Activated T-cell treated with anti-CD3 and anti-CD28 coated beads, Interleukin-2, amount 50 U/mL, for 4 hours (primary cell): Measurements from ENCODE around the gene FHAD1. TPM values are rescaled to one million over a fixed set of nuclear protein-coding genes. Genes with fewer than 3 reads are reported as not detected.
A peak's percentile ranks its signal among the peaks of the same experiment; 100 is the strongest.

Source experiments
- ATAC-seq, 2 donors: fragments of 200-7000 bp; cut with Tn5 transposase; one replicate each; pipeline ENCODE4 v1.10.0; 2021
- DNase-seq: peaks from one replicate; pipeline ENCODE4 v3.0.0-alpha.2; 2020
- H3K27me3 Mint-ChIP-seq: one replicate; pipeline ENCODE4 v1.8.0; 2021; ENCODE audit warnings: low read depth, mixed read lengths
- H3K36me3 Mint-ChIP-seq: one replicate; pipeline ENCODE4 v1.8.0; 2022; ENCODE audit warnings: mixed read lengths; ENCODE audit not compliant: insufficient read depth
- H3K4me1 Mint-ChIP-seq: one replicate; pipeline ENCODE4 v1.8.0; 2021; ENCODE audit warnings: low read depth, mixed read lengths
- H3K4me3 Mint-ChIP-seq: one replicate; pipeline ENCODE4 v1.8.0; 2021; ENCODE audit warnings: mild to moderate bottlenecking, moderate library complexity, mixed read lengths
- H3K9me3 Mint-ChIP-seq: one replicate; pipeline ENCODE4 v1.8.0; 2021; ENCODE audit warnings: mixed read lengths
- total RNA-seq, 3 donors: library from RNA; stranded (reverse); gene quantifications; one replicate each; pipeline ENCODE4 v1.2.1, GENCODE V29; 2021

FHAD1 gene
- total RNA-seq, 3 donors from 2014 or later: 0.08 to 0.50 (median 0.20) TPM

DNA sequence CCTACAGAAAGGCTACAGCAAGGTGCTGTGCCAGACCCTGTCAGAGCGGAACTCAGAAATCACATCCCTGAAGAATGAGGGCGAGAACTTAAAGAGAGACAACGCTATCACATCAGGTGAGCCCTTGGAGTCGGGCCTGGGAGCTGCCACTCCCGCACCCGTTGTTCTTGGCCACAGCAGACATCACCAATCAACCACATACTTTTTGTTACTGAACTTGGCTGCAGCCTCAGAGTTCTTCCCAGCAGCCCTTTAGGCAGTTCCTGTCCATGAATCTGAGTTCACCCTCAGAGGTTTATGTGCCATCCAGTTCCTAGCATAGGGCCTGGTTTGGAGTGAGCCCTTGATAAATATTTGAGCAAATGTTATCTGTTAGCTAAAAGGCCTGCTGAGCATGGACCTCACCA, 61.6 kb downstream of the FHAD1 start:
- Mint-ChIP-seq H3K27me3 (peaks cover 9% of the 10 kb centered on the region), H3K4me1 (no peaks in the 10 kb centered on the region), H3K36me3 (peaks cover 2% of the 10 kb centered on the region), H3K9me3 (peaks cover 4% of the 10 kb centered on the region), H3K4me3 (no peak overlapping the region)
- DNase-seq (no peak), ATAC-seq (no peak)

DNA sequence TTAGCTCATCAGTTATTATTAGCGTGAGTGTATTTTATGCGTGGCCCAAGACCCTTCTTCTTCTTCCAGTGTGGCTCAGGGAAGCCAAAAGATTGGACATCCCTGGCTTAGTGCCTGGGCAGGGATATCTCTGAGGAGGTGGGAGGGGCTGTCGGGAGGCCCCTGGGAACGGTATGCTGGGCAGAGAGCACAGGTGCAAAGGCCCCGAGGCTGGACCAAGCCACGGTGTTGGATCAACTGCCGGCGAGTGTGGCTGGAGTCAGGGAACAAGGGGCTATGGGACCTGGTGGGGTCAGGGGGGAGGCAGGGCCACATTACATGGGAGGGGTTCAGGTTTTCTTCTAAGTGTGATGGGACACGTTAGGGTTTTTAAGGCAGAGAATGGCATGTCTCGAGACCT, 62.7 kb downstream of the FHAD1 start:
- peaks cover 2% of the 10 kb centered on the region for H3K36me3 Mint-ChIP-seq
- H3K4me1 Mint-ChIP-seq: no peaks in the 10 kb centered on the region
- H3K9me3 Mint-ChIP-seq: peaks cover 4% of the 10 kb centered on the region
- DNase-seq (no peak), ATAC-seq (no peak)
- H3K4me3 Mint-ChIP-seq: no peak overlapping the region
- peaks cover 8% of the 10 kb centered on the region for H3K27me3 Mint-ChIP-seq

DNA sequence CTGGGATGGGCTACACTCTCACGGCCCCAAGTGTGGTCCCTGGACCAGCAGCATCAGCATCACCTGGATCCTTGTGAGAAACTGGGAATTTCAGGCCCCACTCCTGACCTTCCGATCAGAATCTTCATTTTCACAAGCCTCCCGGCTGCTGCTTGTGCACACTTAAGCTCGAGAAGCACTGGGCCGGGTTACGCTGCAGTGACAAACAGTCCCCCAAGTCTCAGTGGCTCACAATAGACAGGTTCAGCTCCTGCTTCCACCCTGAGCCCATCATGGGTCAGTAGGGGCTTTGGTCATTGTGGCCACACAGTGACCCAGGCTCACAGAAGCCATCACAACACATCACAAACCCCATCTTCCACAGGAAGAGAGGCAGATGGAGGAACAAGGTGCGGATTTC, 63.5 kb downstream of the FHAD1 start:
- peaks cover 4% of the 10 kb centered on the region for H3K9me3 Mint-ChIP-seq
- ATAC-seq (no peak), DNase-seq (no peak)
- peaks cover 2% of the 10 kb centered on the region for H3K36me3 Mint-ChIP-seq
- H3K27me3 Mint-ChIP-seq: peaks cover 2% of the 10 kb centered on the region
- H3K4me1 Mint-ChIP-seq: no peaks in the 10 kb centered on the region
- H3K4me3 Mint-ChIP-seq: no peak overlapping the region

DNA sequence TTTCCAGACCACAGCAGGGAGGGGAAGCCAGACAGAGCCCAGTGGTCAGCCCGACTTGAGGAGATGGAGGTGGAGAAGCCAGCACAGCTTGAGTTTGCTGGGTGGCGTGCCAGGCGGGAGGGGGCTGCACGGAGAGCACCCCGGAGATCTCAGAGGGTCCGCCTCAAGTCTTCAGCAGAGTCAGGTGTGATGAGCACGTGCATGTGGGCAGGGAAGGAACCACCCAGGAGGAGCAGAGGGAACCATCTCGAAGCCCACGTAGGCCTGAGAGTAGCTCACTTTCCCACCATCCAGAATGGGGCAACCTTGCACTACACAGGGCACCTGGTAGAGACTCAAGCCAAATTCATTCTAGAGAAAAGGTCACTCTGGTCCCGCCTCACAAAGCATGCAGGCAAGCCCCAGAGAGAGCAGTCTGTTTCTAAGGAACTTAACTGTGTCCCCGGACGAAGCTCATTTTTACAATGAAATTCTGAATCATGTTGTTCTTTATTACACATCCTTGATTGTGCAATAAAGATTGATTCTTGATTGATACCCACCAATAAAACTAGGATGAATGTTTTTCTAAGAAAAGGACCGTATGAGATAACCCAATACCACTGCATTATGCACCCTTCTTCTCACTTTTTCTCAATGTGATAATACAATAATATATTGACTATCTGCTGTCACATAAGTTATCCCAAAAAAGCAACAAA, 64.2 kb downstream of the FHAD1 start:
- Mint-ChIP-seq H3K4me1 (no peaks in the 10 kb centered on the region), H3K36me3 (peaks cover 2% of the 10 kb centered on the region), H3K27me3 (peaks cover 2% of the 10 kb centered on the region), H3K9me3 (peaks cover 4% of the 10 kb centered on the region), H3K4me3 (no peak overlapping the region)
- DNase-seq: no peak
- ATAC-seq: no peak

DNA sequence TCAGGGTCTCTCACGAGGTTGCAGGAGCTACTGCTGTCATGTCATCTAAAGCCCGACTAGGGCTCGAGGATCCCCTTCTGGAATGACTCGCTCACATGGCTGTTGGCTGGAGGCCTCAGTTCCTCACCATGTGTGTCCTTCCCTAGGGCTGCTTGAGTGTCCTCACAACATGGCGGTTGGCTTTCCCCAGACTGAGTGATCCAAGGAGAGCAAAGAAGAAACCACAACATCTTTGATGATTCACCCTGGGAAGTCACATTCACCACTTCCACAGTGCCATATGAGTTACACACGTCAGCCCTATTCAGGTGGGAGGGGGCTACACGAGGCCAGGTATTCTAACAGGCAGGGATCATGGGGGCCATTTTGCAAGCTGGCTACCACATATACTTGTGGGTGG, 64.9 kb downstream of the FHAD1 start:
- no peak overlapping the region for H3K4me3 Mint-ChIP-seq
- peaks cover 2% of the 10 kb centered on the region for H3K27me3 Mint-ChIP-seq
- H3K36me3 Mint-ChIP-seq: peaks cover 2% of the 10 kb centered on the region
- ATAC-seq (no peak), DNase-seq (no peak)
- no peaks in the 10 kb centered on the region for H3K4me1 Mint-ChIP-seq
- H3K9me3 Mint-ChIP-seq: peaks cover 4% of the 10 kb centered on the region

DNA sequence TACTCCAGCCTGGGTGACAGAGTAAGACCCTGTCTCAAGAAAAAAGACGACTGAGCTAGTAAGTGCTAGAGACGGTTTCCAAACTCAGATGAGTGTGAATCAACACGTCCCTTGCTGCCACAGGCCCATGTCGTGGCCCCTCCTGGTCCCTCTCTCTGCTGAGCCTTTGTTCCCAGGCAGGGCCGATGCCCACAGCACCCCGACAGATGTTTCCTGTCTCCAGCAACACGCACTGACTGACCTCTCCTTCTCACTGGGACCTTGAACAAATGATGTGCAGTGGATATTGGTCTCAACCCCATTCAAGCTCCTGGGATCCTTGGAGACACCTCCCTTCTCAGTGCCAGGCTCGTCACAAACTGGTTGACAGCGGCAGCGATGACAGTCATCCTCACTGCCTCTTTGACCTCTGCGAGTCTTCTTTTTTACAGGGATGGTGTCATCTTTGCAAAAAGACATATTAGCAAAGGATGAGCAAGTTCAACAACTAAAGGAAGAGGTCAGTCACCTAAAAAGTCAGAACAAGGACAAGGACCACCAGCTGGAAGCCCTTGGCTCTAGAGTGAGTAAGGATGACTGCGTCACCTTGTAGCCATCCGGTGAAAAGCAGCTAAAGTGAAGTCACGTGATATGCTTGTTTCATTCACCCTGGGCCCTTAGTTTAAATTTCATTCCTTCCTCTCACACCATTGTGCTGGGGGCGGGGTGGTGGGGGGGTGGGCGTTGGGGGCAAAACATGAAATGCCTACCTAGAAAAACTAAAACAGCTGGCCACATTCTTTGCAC, 65.8 kb downstream of the FHAD1 start:
- no peak overlapping the region for H3K4me3 Mint-ChIP-seq
- ATAC-seq (no peak), DNase-seq (no peak)
- peaks cover 4% of the 10 kb centered on the region for H3K27me3 Mint-ChIP-seq
- H3K9me3 Mint-ChIP-seq: peaks cover 4% of the 10 kb centered on the region
- H3K36me3 Mint-ChIP-seq: no peaks in the 10 kb centered on the region
- H3K4me1 Mint-ChIP-seq: no peaks in the 10 kb centered on the region

DNA sequence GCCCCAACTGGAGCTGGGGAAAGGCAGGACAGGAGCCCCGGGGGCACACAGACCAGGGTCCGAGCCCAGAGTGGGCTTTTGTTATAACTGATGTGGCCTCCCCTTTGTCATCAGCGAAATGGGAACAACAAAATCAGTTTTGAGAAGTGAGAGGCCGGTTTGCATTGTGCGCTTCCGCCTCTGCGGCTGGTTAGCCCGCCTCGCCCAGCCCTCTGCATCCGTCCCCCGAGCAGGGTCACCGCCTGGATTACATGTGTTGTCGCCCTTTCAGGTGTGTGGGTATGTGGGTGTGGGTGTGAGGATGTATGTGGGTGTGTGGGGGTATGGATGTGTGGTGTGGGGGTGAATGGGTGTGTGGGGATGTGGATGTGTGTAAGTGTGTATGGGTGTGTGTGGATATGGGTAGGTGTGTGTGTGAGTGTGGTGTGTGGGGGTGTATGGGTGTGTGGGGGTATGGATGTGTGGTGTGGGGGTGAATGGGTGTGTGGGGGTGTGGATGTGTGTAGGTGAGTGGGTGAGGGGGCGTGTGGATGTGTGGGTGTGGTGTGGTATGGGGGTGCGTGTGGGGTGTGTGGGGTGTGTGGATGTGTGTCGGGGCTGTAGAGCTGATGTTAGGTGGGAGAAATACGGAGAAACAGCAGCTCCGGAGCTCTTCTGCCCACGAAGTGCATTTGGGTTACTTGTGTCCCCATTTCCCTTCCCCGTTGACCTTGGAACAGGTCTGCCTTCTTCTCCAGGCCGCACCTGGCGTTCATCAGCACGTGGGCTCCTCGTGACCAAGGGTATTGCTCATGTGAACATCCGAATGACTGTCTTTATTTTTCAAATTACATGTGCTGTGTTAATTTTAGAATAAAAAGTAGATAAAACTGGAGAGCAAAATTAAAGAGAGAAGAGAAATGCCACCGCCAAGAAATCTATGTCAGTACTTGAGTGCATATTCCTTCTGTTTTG, 67.6 kb downstream of the FHAD1 start:
- DNase-seq (no peak), ATAC-seq (no peak)
- H3K27me3 Mint-ChIP-seq: peaks cover 4% of the 10 kb centered on the region
- H3K9me3 Mint-ChIP-seq: peaks cover 4% of the 10 kb centered on the region
- no peaks in the 10 kb centered on the region for H3K4me1 Mint-ChIP-seq
- no peak overlapping the region for H3K4me3 Mint-ChIP-seq
- H3K36me3 Mint-ChIP-seq: no peaks in the 10 kb centered on the region

DNA sequence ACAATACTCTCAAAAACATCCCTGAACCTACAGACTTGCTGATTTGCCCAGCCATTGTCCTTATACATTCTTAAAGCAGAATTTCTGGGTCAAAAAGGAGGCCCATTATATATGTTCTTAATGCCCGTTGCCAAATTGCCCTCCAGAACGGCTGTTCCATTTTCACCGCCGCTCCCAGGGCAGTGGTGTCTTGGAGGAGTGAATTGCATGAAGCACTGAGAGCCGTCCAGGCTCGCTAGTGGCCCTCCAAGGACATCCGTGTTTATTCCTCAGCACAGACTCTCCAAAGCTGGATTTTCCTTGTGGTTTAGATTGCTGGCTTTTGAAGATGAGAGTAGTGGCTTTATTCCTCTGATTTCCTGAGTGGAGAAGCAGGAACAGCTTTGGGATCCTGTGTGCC, 68.8 kb downstream of the FHAD1 start:
- Mint-ChIP-seq H3K36me3 (no peaks in the 10 kb centered on the region), H3K9me3 (peaks cover 10% of the 10 kb centered on the region), H3K4me3 (no peak overlapping the region), H3K27me3 (peaks cover 4% of the 10 kb centered on the region), H3K4me1 (no peaks in the 10 kb centered on the region)
- ATAC-seq: no peak
- no peak for DNase-seq

DNA sequence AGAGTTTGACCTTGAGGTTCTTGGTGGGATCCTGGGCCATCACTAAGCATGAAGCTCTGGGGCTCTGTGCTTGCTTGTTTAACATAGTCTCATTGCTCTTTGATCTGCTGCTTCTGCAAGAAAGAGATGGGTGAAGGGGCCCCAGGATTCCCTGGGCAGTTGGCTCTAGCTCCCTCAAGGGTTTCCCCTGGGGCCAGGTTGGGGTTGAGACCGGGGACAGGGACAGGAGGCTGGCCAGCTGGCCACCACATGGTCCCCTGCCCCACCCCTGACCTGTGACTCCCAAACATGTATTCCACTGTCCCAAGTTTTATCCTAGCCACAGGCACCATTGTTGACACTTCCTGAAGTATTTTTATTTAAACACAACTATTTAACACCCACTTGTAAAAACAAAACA, 69.5 kb downstream of the FHAD1 start:
- Mint-ChIP-seq H3K9me3 (peaks cover 10% of the 10 kb centered on the region), H3K27me3 (peaks cover 4% of the 10 kb centered on the region), H3K4me1 (no peaks in the 10 kb centered on the region), H3K36me3 (no peaks in the 10 kb centered on the region), H3K4me3 (no peak overlapping the region)
- ATAC-seq (no peak), DNase-seq (no peak)

DNA sequence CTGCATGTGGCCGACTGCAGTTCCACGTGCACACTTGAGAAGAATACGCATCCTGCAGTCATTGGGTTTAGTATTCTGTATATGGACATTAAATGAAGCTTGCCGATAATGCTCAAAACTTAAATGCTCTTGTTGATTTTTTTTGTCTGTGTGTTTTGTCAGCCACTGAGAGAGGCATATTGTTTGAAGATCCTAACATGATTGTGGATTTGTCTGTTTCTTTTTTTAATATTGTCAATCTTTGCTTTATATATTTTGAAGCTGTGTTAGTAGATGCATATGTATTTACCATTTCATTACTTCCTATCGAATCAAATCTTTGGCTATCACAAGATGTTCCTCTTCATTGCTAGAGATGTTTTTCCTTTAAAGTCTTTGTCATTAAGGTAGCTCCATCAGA, 73.2 kb downstream of the FHAD1 start:
- DNase-seq (no peak), ATAC-seq (no peak)
- H3K4me1 Mint-ChIP-seq: peaks cover 2% of the 10 kb centered on the region
- H3K27me3 Mint-ChIP-seq: peaks cover 2% of the 10 kb centered on the region
- no peaks in the 10 kb centered on the region for H3K36me3 Mint-ChIP-seq
- H3K4me3 Mint-ChIP-seq: no peak overlapping the region
- H3K9me3 Mint-ChIP-seq: peaks cover 6% of the 10 kb centered on the region

DNA sequence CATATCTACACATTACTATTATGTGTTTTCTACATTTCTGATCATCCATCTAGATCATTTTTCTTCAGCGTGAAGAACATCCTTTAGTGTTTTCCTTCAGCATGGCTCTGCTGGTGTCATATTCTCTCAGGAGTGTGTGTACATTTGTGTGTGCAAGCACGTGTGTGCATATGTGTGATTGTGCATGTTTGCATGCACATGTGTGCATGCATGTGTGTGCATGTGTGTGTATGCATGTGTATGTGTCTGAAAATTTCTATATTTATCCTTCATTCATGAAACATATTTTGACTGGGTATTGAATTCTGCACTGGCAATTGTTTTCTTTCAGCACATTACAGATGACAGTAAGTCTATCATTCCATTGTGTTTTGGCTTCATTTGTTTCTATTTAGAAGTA, 74.6 kb downstream of the FHAD1 start:
- peaks cover 6% of the 10 kb centered on the region for H3K9me3 Mint-ChIP-seq
- no peaks in the 10 kb centered on the region for H3K36me3 Mint-ChIP-seq
- DNase-seq (no peak), ATAC-seq (no peak)
- H3K27me3 Mint-ChIP-seq: peaks cover 2% of the 10 kb centered on the region
- no peak overlapping the region for H3K4me3 Mint-ChIP-seq
- H3K4me1 Mint-ChIP-seq: peaks cover 2% of the 10 kb centered on the region

DNA sequence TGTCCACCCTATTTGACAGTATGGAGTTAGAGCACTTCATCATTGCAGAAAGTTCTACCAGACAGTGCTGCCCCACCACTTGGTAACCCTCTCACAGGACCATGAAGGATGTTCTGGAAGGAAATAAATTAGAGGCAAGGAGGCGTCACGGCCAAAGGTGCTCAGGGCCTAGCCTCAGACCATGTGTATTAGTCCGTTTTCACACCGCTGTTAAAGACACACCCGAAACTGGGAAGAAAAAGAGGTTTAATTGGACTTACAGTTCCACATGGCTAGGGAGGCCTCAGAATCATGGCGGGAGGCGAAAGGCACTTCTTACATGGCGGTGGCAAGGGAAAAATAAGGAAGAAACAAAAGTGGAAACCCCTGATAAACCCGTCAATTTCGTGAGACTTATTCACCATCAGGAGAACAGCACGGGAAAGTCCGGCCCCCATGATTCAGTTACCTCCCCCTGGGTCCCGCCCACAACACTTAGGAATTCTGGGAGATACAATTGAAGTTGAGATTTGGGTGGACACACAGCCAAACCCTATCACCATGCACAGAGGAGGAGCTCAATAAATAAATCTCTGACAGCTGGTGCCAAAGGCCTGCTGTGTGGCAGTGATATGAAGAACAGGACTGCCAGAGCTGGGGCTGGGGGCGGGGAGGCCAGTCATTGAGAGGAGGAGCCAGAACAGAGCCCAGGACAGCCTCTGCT, 75.8 kb downstream of the FHAD1 start:
- Mint-ChIP-seq H3K27me3 (peaks cover 3% of the 10 kb centered on the region), H3K4me3 (no peak overlapping the region), H3K9me3 (peaks cover 6% of the 10 kb centered on the region), H3K4me1 (peaks cover 2% of the 10 kb centered on the region), H3K36me3 (no peaks in the 10 kb centered on the region)
- DNase-seq (no peak), ATAC-seq (peak in 1 of 2 donors; percentile 18)

DNA sequence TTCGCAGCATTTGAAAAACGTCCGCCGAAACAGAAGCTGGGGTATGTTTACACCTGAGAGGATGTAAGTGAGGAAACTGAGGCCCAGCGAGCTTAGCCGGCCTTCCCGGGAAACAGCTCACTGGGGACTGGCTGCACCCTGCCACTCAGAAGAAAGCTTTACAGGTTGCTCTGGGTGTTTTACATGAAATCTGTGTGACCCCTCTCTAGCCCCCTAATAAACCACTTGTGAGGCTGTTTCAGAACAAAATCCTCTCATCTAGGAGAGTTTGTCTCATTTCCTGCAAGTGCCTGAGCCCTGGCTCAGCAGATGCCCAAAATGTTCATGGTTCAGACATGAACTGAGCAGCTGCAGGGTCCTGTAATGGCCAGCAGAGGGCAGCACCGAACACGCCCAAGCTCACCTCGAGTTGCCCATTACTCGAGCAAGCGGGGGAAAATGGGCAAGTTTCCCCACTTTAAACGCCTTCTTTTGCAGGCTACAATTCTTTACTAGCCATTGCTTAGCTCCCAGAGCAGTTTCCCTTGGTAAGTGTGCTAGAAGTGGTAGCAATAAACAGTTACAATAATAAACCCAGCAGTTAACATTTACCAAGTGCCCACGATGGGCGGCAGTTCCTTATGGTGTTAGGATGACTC, 76.4 kb downstream of the FHAD1 start:
- no peaks in the 10 kb centered on the region for H3K36me3 Mint-ChIP-seq
- ATAC-seq (peak; percentile 84 to 88), DNase-seq (peak; percentile 70)
- H3K27me3 Mint-ChIP-seq: peaks cover 5% of the 10 kb centered on the region
- peaks cover 6% of the 10 kb centered on the region for H3K9me3 Mint-ChIP-seq
- H3K4me1 Mint-ChIP-seq: peaks cover 2% of the 10 kb centered on the region
- H3K4me3 Mint-ChIP-seq: no peak overlapping the region
